Measurements from ENCODE around the gene OXA1L. TPM values are rescaled to one million over a fixed set of nuclear protein-coding genes. Genes with fewer than 3 reads are reported as not detected.
"Not testable (repeated sequence)": the region's sequence is repeated elsewhere in the genome, so short reads cannot be mapped to it uniquely, and the experiment has no call there.

OXA1L gene
- total RNA-seq, 1 experiment from 2014 or later, result 146 TPM

DNA sequence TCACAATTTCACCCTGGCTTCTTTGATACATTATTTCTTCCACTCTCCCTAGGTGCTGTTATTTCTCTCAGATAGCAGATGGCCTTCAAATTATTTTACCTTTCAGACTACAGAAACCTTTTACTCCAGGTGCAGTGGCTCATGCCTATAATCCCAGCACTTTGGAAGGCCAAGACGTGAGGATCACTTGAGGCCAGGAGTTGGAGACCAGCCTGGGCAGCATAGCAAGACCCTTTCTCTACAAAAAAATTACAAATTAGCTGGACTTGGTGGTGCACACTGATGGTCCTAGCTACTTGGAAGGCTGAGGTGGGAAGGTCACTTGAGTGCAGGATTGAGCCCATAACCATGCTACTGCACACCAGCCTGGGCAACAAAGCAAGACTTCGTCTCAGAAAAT is 25.7 kb downstream of the OXA1L start:
- no peaks in the 10 kb centered on the region for H3K36me3 ChIP-seq (ENCODE audit: control insufficient read depth in 1 of 2, insufficient read depth in 2 of 2, low read length in 2 of 2)
- no peak overlapping the region for H3K9ac ChIP-seq (ENCODE audit: low read length)
- ChIA-PET RAD21 (ENCODE audit: low non-redundant PET in 1 of 2, low total read pairs in 2 of 2, uncharacterized antibody in 2 of 2, unreplicated experiment in 2 of 2) (no interaction called here), CTCF (no interaction called here), POLR2A (no interaction called here)
- H3K9me3 ChIP-seq (ENCODE audit: control insufficient read depth in 1 of 2, insufficient read depth in 1 of 2, low read depth in 1 of 2, low read length in 2 of 2), result no peaks in the 10 kb centered on the region
- no peaks in the 10 kb centered on the region for H3K79me2 ChIP-seq (ENCODE audit: insufficient read depth, low read length)
- no peak overlapping the region for H2AFZ ChIP-seq (ENCODE audit: low read depth, low read length, poor library complexity, severe bottlenecking)
- no peaks in the 10 kb centered on the region for H3K27me3 ChIP-seq (ENCODE audit: insufficient read depth, low read length)
- no peak overlapping the region for H3K4me3 ChIP-seq (replicated peaks in 1 of 2; ENCODE audit: low read depth in 1 of 2, low read length in 2 of 2)
- H3K4me1 ChIP-seq (ENCODE audit: control insufficient read depth in 1 of 2, insufficient read depth in 2 of 2, low read length in 2 of 2), result peaks cover 3 to 21% of the 10 kb centered on the region in 2 experiments
- H3K27ac ChIP-seq (ENCODE audit: low read depth, low read length), result no peak overlapping the region
- H3K9me2 ChIP-seq (ENCODE audit: insufficient read depth), result no peaks in the 10 kb centered on the region
- ATAC-seq (no peak), DNase-seq (ENCODE audit: low read depth, low spot score) (no peak)
- no peaks in the 10 kb centered on the region for H4K20me1 ChIP-seq (ENCODE audit: insufficient read depth)
- BruUV-seq (replicated peaks), result no TSS peak
- TF ChIP-seq POLR2AphosphoS5 (IDR thresholded peaks at IDR 0.05; ENCODE audit: low read depth, low read length) (no peak), ZFX (IDR thresholded peaks at IDR 0.05) (no peak), CTCF (IDR thresholded peaks at IDR 0.05 in 2 of 3, conservative IDR thresholded peaks at IDR 0.05 in 1 of 3; ENCODE audit: borderline replicate concordance in 1 of 3, insufficient read depth in 1 of 3, low read depth in 2 of 3, low read length in 2 of 3) (no peak), YY1 (IDR thresholded peaks at IDR 0.05; ENCODE audit: extremely low read depth, insufficient replicate concordance, low read depth, low read length) (no peak), CBX3 (IDR thresholded peaks at IDR 0.05; ENCODE audit: low read depth) (no peak), FOSL1 (IDR thresholded peaks at IDR 0.05; ENCODE audit: low read depth) (no peak)
- TF ChIP-seq, protein P1, sequence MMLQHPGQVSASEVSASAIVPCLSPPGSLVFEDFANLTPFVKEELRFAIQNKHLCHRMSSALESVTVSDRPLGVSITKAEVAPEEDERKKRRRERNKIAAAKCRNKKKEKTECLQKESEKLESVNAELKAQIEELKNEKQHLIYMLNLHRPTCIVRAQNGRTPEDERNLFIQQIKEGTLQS (IDR thresholded peaks at IDR 0.05), result no peak
- TF ChIP-seq, protein P2, sequence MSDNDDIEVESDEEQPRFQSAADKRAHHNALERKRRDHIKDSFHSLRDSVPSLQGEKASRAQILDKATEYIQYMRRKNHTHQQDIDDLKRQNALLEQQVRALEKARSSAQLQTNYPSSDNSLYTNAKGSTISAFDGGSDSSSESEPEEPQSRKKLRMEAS (IDR thresholded peaks at IDR 0.05), result no peak
- intact Hi-C loops (cut with micrococcal nuclease), result no loop called here
- H3K4me2 ChIP-seq (ENCODE audit: low read length), result no peak overlapping the region

- H3K4me3 ChIP-seq (replicated peaks in 1 of 2; ENCODE audit: low read depth in 1 of 2, low read length in 2 of 2); H3K27ac ChIP-seq (ENCODE audit: low read depth, low read length); H2AFZ ChIP-seq (ENCODE audit: low read depth, low read length, poor library complexity, severe bottlenecking); H3K79me2 ChIP-seq (ENCODE audit: insufficient read depth, low read length); H3K36me3 ChIP-seq (ENCODE audit: control insufficient read depth in 1 of 2, insufficient read depth in 2 of 2, low read length in 2 of 2); H4K20me1 ChIP-seq (ENCODE audit: insufficient read depth); CTCF ChIA-PET; H3K9me2 ChIP-seq (ENCODE audit: insufficient read depth); BruUV-seq (replicated peaks); H3K27me3 ChIP-seq (ENCODE audit: insufficient read depth, low read length); H3K9ac ChIP-seq (ENCODE audit: low read length); POLR2A ChIA-PET; H3K4me2 ChIP-seq (ENCODE audit: low read length); ATAC-seq; H3K9me3 ChIP-seq (ENCODE audit: control insufficient read depth in 1 of 2, insufficient read depth in 1 of 2, low read depth in 1 of 2, low read length in 2 of 2); DNase-seq (ENCODE audit: low read depth, low spot score); RAD21 ChIA-PET (ENCODE audit: low non-redundant PET in 1 of 2, low total read pairs in 2 of 2, uncharacterized antibody in 2 of 2, unreplicated experiment in 2 of 2); intact Hi-C loops (cut with micrococcal nuclease): not testable (repeated sequence)
- H3K4me1 ChIP-seq (ENCODE audit: control insufficient read depth in 1 of 2, insufficient read depth in 2 of 2, low read length in 2 of 2), result peaks cover 3 to 20% of the 10 kb centered on the region in 2 experiments
These were observed 27.1 kb downstream of the OXA1L start for GRCh38 chr14:22793550-22793949.
